HG03159 (cell line): ENCODE results near the gene STK33.
A peak's percentile ranks its signal among the peaks of the same experiment; 100 is the strongest.

Experiments
- ATAC-seq: cut with Tn5 transposase; IDR thresholded peaks from one replicate; pipeline ENCODE4 v1.9.1; 2021; ENCODE audit warnings: mild to moderate bottlenecking, moderate library complexity; ENCODE audit not compliant: unreplicated experiment

Gene STK33

DNA sequence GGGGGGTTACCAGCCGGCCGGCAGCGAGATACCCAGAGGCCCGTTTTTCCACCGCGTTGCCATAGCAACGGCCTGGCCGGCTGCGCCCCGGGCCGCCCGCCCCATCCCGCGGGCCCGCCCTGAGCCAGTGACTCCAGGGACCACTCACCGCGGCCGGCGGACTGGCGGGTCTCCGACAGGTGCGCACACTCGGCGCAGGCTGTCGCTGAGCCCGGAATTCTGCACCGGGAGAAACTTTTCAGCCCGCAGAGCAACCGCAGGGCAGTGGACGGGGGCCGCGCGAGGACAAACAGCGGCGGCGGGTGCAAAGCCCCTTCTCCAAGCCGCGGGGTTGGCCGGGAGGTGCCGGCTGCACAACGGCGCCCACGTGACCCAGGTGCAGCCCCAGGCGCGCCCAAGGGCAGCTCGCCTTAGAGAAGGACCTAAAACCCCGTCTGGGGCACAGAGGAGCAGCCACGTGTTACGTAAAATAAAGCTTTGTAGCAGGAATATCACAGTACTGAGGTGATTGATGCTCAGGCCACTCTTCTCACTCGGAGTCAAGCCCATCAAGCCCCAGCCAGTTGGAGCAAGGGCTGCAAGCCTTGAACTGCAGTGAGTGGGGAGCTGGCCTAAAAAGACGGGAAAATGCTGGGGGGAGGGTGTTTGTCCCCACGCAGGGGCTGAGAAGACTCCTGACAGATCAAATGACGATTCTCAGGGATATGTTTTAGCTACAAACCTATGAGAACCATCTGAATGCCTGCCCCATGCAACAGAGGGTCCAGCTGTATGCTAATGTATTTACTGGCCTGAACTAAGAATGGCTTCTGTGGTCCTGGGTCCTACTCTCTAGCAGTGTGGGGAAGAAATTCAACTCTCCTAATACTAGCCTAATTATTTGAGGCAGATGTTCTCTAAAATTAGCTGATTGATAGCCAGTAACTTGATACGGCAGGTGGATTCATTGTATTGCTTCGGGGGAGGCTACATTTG is at the start of gene STK33:
STK33 (minus strand) TSS at position 294 of the 975 bp plus-strand sequence. CDS start 119,323 bp downstream, outside the sequence.
- ATAC-seq = peak; percentile 93

DNA sequence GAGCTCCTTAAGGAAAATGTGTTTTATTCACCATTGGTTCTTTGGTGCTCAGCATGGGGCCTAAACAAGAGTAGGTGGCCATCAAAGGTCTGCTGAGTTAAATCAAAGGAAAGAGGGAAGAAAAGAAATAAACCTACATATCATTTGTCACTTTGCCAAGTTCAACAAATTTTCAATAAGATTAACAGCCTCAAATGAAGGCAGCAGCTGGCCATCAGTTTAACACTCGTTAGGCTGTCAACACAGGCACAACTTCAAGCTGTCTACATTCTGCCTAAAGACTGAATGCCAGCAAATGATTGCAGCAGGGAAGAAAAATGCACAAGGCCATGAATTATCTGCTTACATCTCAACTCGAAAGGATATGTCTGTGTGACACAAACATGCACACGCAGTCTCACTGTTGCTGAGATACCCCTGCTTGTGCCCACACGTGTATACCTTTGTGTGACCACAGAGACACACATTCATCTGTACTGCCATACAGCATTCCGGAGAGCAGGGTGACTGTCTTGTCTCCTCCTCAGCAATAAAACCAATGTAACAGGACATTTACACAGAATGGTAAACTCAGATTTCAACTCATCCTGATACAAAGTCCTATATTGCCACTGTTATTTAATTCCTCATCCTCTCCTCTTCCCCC is 48.3 kb upstream of the STK33 start:
- ATAC-seq = no peak

DNA sequence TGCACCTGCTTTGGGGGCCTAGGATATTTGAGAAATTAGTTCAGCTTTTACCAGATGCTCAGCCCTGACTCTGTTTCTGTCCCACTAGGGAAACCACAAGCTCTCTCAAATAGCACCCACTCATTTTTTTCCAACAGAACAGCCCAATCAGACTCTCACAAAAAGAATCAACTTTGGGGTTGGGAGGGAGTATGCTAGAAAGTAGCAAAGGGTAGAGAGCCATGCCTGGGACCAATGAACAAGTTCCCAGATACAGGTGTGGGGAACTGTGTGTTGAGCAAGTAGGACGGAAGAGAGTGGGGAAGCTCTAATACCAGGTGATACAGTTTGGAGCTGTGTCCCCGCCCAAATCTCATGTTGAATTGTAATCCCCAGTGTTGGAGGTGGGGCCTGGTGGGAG is 47.3 kb upstream of the STK33 start:
- ATAC-seq = no peak

DNA sequence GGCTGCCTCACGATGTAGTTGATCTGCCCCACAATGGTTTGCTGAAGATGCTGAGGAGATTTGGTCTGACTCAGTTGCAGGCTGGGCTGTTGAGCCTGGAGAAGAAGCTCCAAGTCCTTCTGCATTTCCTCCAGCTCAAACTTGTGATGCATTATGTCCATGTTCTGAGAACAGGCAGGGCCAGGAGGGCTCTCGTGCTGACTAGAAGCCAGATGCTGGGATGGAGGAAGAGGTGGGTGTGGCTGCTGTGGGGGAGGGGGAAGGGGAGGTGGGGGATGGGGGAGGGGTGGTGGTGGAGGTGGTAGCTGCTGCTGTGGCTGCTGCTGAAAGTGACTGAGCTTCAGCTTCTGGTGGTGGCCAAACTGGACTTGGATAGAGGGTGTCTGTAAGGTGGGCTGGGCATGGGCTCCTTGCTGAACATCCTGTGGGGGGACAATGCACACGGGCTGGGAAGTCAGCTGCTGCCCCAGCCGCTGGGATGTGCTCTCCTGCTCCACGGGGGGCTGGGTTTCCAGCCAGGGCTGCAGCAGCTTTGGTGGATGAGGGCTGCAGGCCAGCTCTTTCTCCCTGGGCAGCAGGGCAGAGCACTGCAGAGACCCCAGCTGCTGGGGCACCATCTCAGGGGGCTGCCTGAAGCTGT is 46.4 kb upstream of the STK33 start:
- no peak for ATAC-seq

DNA sequence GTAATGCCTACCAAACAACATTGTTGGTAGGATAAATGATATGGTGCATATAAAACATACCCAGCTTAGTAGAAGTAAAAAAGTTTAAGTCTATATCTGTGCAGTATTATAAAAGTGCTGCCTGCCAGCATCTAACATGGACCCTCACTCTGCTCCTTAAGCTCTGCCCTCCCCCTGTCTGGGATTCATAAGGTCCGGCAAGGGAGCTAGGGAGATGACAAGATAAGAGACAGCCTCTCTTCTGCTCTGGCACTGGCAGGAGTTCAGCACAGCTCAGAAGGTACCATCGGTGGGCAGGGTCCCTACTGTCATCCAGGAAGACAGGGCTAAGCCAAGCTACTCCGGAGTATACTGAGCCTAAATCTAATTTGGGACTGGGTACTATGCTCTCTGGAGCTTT is 45.6 kb upstream of the STK33 start:
- ATAC-seq = no peak

DNA sequence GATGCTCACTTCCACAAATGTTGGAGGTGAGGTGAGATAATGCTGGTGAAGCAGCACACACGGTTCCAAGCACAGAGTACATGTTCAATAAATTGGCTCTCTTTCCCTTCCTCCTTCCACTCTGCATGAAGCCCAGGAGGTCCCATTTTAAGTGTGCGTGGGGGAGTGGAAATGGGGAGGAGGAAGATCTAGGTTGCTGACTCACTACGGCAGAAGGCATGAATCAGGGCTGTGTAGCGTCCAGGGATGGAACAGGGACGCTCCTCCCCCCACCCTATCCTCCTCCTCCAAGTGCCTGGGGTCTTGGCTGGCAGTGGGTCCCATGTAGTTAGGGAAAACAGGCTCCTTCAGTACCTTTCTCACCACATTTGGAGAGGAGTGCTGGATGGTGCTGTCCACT is 44.3 kb upstream of the STK33 start:
- no peak for ATAC-seq

DNA sequence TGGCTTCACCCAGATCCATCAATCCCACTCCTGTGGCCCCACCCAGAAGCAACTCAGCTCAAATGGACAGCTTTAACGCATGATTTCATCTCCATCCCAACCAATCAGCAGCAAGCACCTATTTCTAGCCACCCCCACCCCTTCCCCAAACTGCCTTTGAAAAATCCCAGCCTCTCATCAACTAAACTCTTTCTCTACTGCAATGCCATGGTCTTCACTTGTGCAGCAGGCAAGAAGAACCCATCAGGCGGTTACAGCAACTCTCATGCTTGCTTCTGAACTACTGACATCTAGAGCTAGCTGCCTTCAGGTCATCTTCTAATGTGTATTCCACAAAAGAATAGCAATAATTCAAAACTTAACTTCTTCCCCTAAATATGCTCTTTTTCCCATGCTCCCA is 42.1 kb upstream of the STK33 start:
- no peak for ATAC-seq

DNA sequence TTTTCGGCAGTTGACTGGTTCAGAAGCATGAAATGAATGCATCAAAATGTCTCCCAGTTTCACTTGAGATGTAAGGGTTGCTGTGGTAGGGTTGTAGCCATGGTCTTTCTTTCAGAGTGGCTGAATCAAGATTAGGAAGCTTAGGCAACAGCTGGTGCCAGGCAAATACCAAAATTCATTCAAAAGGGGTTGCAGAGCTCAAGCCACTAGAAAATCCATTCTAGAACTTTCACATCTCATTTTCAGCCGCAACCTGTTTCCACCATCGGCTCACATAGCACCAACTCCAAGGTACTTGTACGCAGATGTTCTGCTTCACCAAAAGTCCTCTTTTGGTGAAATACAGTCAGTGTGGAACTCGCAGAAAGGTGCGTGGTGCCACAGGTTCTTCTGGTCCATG is 40.5 kb upstream of the STK33 start:
- no peak for ATAC-seq

DNA sequence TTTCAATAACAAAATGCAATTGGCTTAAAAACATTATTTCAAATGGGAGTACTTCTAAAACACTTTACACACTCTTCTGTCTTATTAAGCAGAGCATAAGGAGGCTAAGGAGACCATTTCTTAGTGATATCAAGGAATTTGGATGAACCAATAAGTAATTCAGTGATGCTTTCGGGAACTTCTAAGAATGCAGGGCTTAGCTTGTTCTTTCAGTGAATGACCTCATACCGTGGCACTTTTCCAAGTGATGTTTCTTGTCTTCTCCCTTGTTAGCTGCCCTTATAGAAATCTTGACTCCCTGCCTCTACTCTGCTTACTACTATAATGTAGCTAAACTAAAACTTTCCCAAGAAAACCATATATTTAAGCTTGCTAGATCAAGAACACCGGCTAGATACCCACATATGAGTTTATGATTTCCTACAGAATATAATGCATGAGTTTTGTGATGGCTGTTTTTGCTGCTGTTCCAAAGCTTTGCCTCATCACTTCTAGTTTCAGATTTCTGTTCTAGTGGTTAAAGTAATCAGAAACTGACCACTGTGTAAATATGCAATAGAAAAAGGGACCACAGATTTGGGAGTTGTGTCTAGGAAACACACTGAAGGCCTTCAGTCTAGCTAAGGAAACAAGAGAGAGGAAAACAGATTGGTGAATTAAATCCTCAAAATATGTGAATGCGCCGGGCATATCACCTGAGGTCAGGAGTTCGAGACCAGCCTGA is 37.5 kb upstream of the STK33 start:
- ATAC-seq = no peak

DNA sequence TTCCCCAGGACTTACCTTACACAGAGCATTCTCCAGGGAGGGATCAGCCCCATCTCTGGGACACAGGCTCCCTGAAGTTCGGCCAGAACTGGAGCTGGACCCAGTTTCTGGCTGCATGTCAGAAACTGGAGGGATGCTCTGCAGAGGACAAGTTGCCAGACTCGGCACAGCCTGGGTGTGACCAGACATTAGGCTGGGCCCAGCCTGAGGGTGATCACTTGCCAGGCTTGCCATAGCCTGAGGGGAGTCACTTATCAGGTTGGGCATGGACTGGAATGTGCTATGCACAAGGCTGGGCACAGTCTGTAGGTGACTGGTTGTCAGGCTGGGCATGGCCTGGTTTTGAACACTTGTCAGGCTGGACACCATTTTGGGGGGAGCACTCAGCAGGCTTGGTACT is 30.7 kb upstream of the STK33 start:
- no peak for ATAC-seq

DNA sequence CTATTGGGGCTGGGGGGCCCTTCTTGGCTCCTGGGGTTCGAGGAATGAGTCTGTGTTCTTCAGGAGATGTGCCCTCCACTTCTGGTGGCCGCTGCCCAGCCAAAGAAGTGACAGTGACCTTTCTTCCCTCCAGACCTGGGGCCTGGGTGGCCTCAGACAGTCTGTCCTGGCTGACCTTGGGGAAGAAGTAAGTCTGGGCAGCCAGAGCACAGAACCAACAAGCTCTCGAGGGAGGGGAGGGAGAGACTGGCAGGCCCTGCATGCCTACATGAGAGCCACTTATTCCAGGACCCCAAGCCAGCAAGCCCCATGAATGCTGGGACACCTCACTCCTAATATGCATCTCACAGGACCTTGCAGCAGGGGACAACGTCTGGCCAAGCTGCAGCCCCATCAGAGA is 27.1 kb upstream of the STK33 start:
- ATAC-seq = no peak

DNA sequence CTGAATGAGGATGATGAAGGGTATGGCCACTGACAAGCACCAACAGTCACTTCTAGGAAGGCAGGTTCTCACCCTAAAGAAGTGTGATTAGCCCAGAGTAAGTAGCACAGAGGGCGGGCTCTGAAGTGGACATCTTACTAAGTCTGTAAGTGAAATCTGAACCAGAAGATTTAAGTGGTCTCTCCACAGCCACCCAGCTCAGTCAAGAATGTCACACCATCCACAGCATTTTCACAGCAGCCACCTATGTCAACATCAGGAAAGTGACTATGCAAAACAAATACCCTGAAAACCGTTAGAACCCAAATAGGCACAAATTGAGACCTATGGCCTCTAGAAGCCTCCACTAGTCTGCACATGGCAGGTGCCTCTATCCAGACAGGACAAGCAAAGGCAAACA is 23.0 kb upstream of the STK33 start:
- ATAC-seq = no peak

DNA sequence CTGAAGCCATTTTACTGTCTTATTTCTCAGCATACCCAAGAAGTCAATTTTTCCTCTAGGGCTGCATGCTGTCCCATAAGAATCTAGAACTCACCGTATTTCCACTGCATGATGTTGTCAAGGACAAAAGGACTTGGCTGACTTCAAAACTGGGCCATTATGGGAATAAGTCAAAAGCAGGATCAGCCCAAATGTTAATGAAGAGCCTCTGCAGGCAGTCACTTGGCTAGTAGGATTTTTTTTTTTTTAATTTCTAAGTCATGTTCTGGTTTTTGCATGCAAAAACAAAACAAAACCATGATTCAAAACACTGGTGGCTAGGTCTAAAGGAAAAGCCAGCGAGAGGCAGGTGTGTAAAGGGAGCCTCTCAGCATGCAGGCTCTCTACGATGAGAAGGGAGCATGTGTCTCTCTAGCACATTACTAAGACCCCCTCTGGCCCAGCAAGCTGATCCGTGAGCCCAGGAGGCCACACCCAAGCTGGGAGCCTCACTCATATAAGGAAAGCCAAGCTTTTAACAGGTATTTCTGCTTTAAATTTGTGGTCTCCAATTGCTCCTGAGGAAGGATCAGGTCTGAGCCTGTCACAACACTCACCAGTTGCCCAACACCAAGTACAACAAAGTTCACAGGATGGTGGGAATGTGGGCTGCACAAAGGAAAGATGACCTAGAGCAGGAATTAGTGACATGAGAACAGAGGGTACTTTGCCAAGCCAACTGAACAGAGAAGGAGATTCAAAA is 21.4 kb upstream of the STK33 start:
- ATAC-seq = no peak

DNA sequence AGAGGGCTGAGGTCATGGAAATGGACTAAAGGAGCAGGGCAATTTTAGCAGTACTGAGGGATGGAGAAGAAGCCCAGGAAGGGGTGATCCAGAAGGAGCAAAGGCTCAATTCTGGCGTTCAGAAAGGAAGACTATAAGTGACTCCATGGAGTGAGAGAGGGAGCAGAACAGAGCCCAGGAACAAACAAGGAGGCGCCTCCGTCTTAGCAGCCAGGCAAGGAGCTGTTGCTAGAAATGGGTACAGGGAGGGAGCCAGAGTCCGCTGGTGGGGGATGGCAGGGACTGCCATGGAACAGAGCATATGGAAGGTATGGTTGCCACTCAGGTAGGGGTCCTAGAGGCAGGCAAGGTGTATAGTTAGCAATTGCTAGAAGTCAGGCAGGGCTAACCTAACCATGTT is 20.5 kb upstream of the STK33 start:
- ATAC-seq = no peak

DNA sequence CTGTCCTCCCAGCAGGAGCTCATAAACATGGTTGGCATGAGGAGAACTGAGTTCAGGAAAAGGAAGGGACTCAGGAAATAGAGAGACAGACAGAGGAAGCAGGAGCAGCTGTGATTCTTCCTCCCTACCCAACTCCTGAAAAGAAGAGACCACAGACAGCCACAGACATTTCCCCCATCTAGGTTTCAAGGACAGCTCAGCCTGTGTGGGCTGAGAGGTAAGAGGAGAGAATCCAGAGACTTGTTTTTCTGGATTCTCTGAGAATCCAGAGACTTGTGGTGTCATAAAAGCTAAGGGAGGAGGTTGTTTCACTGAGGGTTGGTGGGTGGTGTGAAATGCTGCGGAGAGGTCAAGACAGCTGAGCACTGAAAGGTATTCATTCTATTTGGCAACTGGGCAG is 19.0 kb upstream of the STK33 start:
- ATAC-seq = no peak

DNA sequence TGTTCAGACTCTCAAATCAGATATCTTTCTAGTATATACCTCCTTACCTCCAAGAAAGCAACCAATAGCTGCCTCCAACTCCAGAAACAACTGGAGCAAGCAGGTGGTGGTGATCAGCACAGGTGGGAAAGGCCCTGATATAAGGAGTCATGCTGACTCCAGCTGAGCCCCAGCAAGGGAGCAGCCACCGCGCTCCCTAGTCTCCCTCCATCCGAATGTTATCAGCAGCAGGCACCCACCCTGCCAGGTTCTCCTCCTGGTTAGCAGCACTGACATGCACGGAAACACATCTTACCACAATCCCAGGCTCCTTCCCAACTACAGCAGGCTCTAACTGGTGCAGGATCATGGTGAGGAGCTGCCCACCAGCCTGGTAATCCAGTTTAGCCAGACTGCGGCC is 18.5 kb upstream of the STK33 start:
- ATAC-seq = no peak

DNA sequence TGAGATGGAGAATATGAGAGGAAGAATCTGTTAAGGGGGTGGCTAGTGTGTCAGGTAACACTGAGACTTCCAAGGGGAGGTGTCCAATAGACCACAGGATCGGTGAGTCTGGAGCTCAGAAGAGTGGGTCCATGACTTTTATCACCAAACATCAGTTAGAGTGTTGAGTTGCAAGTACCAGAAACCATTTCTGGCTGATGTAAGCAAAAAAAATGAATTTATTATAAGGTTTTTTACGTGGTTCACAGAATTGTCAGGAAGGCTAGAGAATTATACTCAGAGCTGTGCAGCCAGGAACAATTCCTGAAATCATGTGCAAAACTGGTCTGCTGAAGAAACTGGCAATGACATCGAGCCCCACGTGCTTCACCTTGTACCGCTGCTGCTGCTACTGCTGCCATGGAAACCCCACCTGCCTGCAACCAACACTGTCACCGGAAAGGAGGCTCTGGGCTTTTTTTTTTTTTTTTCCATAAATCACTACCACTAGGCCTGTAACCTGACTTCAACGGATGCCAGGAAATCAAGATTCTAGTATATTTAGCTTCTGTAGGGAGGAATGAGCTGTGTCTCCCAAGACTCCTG is 16.6 kb upstream of the STK33 start:
- no peak for ATAC-seq

DNA sequence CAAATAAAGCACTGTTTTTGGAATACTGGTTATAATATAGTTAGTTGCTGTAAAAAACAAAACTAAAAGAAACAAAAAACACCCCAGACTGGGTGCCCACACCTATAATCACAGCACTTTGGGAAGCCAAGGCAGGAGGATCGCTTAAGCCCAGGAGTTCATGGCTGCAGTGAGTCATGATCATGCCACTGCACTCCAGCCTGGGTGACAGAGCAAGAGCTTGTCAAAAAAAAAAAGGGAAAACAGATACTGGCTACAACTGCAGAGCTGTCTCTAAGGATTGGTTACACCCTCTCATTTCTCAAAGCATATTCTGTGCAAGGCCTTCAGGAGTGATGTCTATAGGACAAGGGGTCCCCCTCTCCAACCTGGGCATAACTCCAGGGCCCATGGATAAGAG is 14.6 kb upstream of the STK33 start:
- no peak for ATAC-seq

DNA sequence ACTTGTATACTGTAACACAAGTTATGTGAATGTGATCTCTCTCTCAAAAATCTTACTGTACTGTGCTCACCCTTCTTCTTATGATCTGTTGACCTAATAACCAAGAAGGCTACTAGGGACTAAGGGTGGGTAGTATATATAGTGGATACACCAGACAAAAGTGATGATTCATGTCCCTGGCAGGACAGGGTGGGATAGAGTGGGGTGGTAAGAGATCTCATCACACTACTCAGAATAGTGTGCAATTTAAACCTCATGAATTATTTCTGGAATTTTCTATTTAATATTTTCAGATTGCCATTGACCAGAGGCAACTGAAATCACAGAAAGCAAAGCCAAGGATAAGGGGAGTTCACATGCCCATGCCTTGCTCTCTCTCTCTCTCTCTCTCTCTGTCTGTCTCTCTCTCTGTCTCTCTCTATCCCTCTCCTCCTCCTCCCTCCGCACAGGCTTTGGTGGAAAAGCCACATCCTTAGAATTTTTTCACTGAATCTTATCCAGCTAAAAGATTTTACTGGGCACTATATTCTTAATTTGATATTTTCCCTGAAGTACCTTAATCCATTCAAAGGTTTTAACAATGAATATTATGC is 12.0 kb upstream of the STK33 start:
- ATAC-seq = no peak
